Ovary (tissue), 9 donors: Measurements from ENCODE around the gene RNF187. TPM values are rescaled to one million over a fixed set of nuclear protein-coding genes. Genes with fewer than 3 reads are reported as not detected.

Experiments
- DNase-seq, 5 donors: peaks; one replicate each; pipeline ENCODE4 v3.0.0-alpha.2; 2019 to 2020
- H3K27ac ChIP-seq, 2 donors: fragments of 200-600 bp; one replicate each; pipeline versions ENCODE4 v1.5.1 to v1.8.0; 2019 to 2022
- H3K27me3 ChIP-seq: fragments of 200-600 bp; one replicate; pipeline ENCODE4 v1.8.0; 2022
- H3K36me3 ChIP-seq: fragments of 200-600 bp; sonication (generic); one replicate; pipeline ENCODE4 v1.5.1; 2019
- H3K4me1 ChIP-seq: one replicate; pipeline ENCODE4 v1.8.1; 2013; ENCODE audit warnings: mild to moderate bottlenecking, moderate library complexity; ENCODE audit not compliant: insufficient read depth
- H3K4me3 ChIP-seq: fragments of 200-600 bp; sonication (generic); one replicate; pipeline ENCODE4 v1.5.1; 2017
- H3K9me3 ChIP-seq, 2 donors: fragments of 200-600 bp in 1 of 2; sonication (generic) in 1 of 2; one replicate each; pipeline versions ENCODE4 v1.5.1 to v1.8.1; 2013 to 2019; ENCODE audit warnings: mild to moderate bottlenecking in 1 of 2, moderate library complexity in 1 of 2
- CTCF ChIP-seq, 3 donors: fragments of 450-650 bp in 2 of 3; fragments of 200-600 bp in 1 of 3; IDR thresholded peaks; one replicate each; pipeline versions ENCODE4 v1.5.1 to v1.8.0; 2016 to 2022; ENCODE audit warnings: antibody characterized with exemption in 3 of 3, mild to moderate bottlenecking in 1 of 3
- EP300 ChIP-seq: sonication (generic); formaldehyde crosslinking; IDR thresholded peaks from one replicate; pipeline ENCODE4 v1.6.1; 2017; ENCODE audit warnings: antibody characterized with exemption
- POLR2A ChIP-seq: fragments of 450-650 bp; IDR thresholded peaks from one replicate; pipeline ENCODE4 v1.6.1; 2017; ENCODE audit warnings: antibody characterized with exemption, mild to moderate bottlenecking, moderate library complexity
- WGBS, 3 donors: extraction: QIAGEN DNeasy Blood & Tissue Kit in 1 of 3; methylation state at CpG; one replicate each; pipeline versions ENCODE4 v1.1.5 to v1.1.7; 2013 to 2017; 5-methylcytosine and 5-hydroxymethylcytosine counted together
- intact Hi-C, 4 donors: fragments of 100-400 bp; cut with DNase I; formaldehyde crosslinking; loops; one replicate each; pipeline versions ENCODE4 v1.11.0 to v1.15.1; 2022 to 2023
- polyA plus RNA-seq, 2 donors: library from polyadenylated mRNA; stranded (reverse); fragments of 200-250 nt in 1 of 2; fragments of 350-450 nt in 1 of 2; fragmentation: Illumina TruSeq in 1 of 2; extraction: RNeasy Lipid Tissue Mini Kit (QIAGEN cat#74804) in 1 of 2; gene quantifications; one replicate each; pipeline ENCODE4 v1.2.3, GENCODE V29; 2013 to 2014
- total RNA-seq, 7 donors: library from RNA; depleted of rRNA in 2 of 7; stranded (reverse); fragments of >200 nt in 2 of 7; fragmentation: NEBNext Ultra II Directional in 3 of 7; extraction: Animal tissue kit (Norgen Biotek cat#: 25700) in 3 of 7; gene quantifications; one replicate each; pipeline versions ENCODE4 v1.1.0 to v1.2.4, GENCODE V29; 2016 to 2023
- donor health status: DM: no; HTN: no; CAD: no; lungs with moderate emphysema.
- donor health status: DM: no; HTN: no; CAD: no.
- donor health status: Bipolar disorder and iron deficiency.
- donor health status: DM: yes; HTN: yes; CAD: no.
- donor health status: DM: no; HTN: no; CAD: no.
- donor health status: DM: yes; HTN: yes; CAD: no.

The RNF187 gene
- total and polyA plus RNA-seq, 9 donors = 32.2 to 165 (median 109) TPM

- no peak overlapping the region for H3K4me3 ChIP-seq
- no peaks in the 10 kb centered on the region for H3K27me3 ChIP-seq
- no peak overlapping the region for H3K27ac ChIP-seq
- no peaks in the 10 kb centered on the region for H3K36me3 ChIP-seq
- no peaks in the 10 kb centered on the region for H3K9me3 ChIP-seq
- intact Hi-C loops = no loop called here
- no peaks in the 10 kb centered on the region for H3K4me1 ChIP-seq
- peak in 1 of 5 donors; percentile 1 for DNase-seq
- TF ChIP-seq EP300 (no peak), CTCF (IDR thresholded peaks at IDR 0.05) (no peak), POLR2A (no peak)
- whole genome bisulfite sequencing, 3 donors = 71 to 83% (median 71%) methylated on average over 2 of the region's 2 CpGs
These were observed 55.2 kb downstream of the RNF187 start for GRCh38 chr1:228542376-228542775.

- DNase-seq = no peak
- TF ChIP-seq EP300 (no peak), POLR2A (no peak), CTCF (IDR thresholded peaks at IDR 0.05) (no peak)
These were observed 55.8 kb downstream of the RNF187 start for GRCh38 chr1:228542981-228543380.

GRCh38 chr1:228543396-228543795 lies 56.2 kb downstream of the RNF187 start:
- Histone ChIP-seq H3K4me3 (no peak overlapping the region), H3K27me3 (no peaks in the 10 kb centered on the region), H3K36me3 (no peaks in the 10 kb centered on the region), H3K9me3 (no peaks in the 10 kb centered on the region), H3K4me1 (no peaks in the 10 kb centered on the region), H3K27ac (no peak overlapping the region)
- 65 to 81% (median 72%) methylated on average over 3 of the region's 3 CpGs for WGBS, 3 donors
- peak in 1 of 5 donors; percentile 11 for DNase-seq
- TF ChIP-seq CTCF (IDR thresholded peaks at IDR 0.05) (no peak), POLR2A (no peak), EP300 (no peak)
- intact Hi-C loops = no loop called here

More at GRCh38 chr1:228542981-228543380, 55.8 kb downstream of the RNF187 start:
- intact Hi-C loops = no loop called here
- Histone ChIP-seq H3K27me3 (no peaks in the 10 kb centered on the region), H3K36me3 (no peaks in the 10 kb centered on the region), H3K4me3 (no peak overlapping the region), H3K4me1 (no peaks in the 10 kb centered on the region), H3K9me3 (no peaks in the 10 kb centered on the region), H3K27ac (no peak overlapping the region)
- 60 to 63% (median 62%) methylated on average over 5 of the region's 5 CpGs for WGBS, 3 donors

GRCh38 chr1:228544021-228544850 lies 57.1 kb downstream of the RNF187 start:
- Histone ChIP-seq H3K9me3 (no peaks in the 10 kb centered on the region), H3K36me3 (no peaks in the 10 kb centered on the region), H3K27ac (no peak overlapping the region), H3K27me3 (no peaks in the 10 kb centered on the region), H3K4me3 (no peak overlapping the region), H3K4me1 (no peaks in the 10 kb centered on the region)
- intact Hi-C loops = no loop called here
- WGBS, 3 donors = 54 to 63% (median 55%) methylated on average over 7 of the region's 7 CpGs
- peak in 1 of 5 donors; percentile 2 for DNase-seq
- TF ChIP-seq POLR2A = no peak
- no peak for TF ChIP-seq CTCF (IDR thresholded peaks at IDR 0.05)
- TF ChIP-seq EP300 = no peak
